Ectodermal cell (in vitro differentiated cells): ENCODE results near the gene RRP8.

Experiments used
- H3K27ac ChIP-seq: 2 replicates; pipeline ENCODE4 v1.7.0; 2013; ENCODE audit warnings: mild to moderate bottlenecking, low read depth, low read length; ENCODE audit not compliant: insufficient read depth, poor library complexity, severe bottlenecking
- H3K27me3 ChIP-seq: 2 replicates; pipeline ENCODE4 v1.7.0; 2013; ENCODE audit warnings: mild to moderate bottlenecking, low read length; ENCODE audit not compliant: insufficient read depth, control insufficient read depth, poor library complexity, severe bottlenecking
- H3K36me3 ChIP-seq: one replicate; pipeline ENCODE4 v1.7.0; 2013; ENCODE audit warnings: low read length; ENCODE audit not compliant: control insufficient read depth, insufficient read depth
- H3K4me1 ChIP-seq: one replicate; pipeline ENCODE4 v1.7.0; 2013; ENCODE audit warnings: low read length; ENCODE audit not compliant: control insufficient read depth, insufficient read depth
- H3K4me3 ChIP-seq: 2 replicates; pipeline ENCODE4 v1.7.0; 2013; ENCODE audit warnings: low read depth, low read length, control low read depth; ENCODE audit not compliant: insufficient read depth
- H3K9me3 ChIP-seq: 2 replicates; pipeline ENCODE4 v1.7.0; 2013; ENCODE audit warnings: mild to moderate bottlenecking, low read length, moderate library complexity; ENCODE audit not compliant: control insufficient read depth
- WGBS, 2 experiments: methylation state at CpG; one replicate each; pipeline ENCODE4 v1.1.7; 2013; ENCODE audit warnings: missing lambda C conversion rate in 2 of 2; 5-methylcytosine and 5-hydroxymethylcytosine counted together

The RRP8 gene

DNA sequence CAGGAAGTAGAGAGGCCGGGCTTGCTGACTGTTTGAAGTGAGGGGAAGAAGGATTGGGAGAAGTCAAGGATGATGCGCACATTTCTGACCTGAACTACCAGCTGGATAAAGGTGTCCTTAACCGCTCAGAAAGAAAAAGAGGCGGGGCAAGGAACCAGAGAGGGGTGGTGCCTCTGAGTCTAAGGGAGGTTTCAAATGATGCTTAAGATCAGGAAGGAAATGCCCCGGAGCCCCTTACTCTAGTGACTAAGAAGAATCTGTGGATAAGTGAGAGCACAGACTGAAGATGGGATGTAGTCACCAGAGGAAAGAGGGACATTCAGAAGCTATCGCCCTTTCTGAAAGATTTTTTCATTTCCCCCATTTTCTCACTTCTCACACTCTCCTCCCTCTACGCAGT lies 39.5 kb upstream of the RRP8 start:
- H3K27me3 ChIP-seq = no peaks in the 10 kb centered on the region
- H3K36me3 ChIP-seq = peaks cover 4% of the 10 kb centered on the region
- H3K9me3 ChIP-seq = no peaks in the 10 kb centered on the region
- H3K4me1 ChIP-seq = peaks cover 12% of the 10 kb centered on the region
- 89 to 91% methylated on average over 7 of the region's 7 CpGs for WGBS, 2 experiments
- H3K4me3 ChIP-seq = no peak overlapping the region
- no peak overlapping the region for H3K27ac ChIP-seq

DNA sequence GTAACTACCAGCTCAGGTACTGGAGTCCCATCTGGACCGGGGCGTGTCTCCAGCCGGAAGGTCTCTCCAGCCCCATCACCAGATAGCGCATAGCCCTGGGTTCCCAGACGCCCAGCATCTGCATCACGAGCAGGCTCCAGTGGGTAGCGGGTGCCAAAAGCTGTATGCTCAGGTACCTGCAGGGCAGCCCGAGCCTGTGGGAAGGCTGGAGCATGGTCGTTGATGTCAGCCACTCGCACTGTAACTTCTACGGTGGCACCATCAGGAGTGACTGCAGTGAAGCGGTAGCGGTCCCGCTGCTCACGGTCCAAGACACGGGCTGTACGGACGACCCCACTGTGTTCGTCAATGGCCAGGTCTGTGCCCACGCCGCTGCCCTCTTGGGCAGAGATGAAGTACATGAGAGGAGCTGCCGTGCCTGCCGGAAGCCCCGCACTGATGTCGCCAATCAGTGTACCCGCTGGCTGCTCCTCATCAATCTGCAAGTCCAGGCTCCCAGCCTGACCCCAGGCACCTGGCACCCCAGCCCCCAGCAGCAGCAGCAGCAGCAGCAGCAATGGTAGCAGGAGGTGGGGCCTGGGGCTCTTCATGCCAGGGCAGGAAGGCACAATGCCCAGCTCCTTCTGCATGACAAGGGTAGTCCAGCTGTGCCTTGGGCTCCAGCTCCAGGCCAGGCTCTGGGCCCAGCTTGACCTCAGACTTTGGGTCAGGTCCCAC lies 37.7 kb upstream of the RRP8 start:
- no peak overlapping the region for H3K4me3 ChIP-seq
- H3K36me3 ChIP-seq = peaks cover 4% of the 10 kb centered on the region
- H3K4me1 ChIP-seq = no peaks in the 10 kb centered on the region
- no peaks in the 10 kb centered on the region for H3K27me3 ChIP-seq
- WGBS, 2 experiments = 95% methylated on average over 26 of the region's 26 CpGs
- no peak overlapping the region for H3K27ac ChIP-seq
- H3K9me3 ChIP-seq = no peaks in the 10 kb centered on the region

DNA sequence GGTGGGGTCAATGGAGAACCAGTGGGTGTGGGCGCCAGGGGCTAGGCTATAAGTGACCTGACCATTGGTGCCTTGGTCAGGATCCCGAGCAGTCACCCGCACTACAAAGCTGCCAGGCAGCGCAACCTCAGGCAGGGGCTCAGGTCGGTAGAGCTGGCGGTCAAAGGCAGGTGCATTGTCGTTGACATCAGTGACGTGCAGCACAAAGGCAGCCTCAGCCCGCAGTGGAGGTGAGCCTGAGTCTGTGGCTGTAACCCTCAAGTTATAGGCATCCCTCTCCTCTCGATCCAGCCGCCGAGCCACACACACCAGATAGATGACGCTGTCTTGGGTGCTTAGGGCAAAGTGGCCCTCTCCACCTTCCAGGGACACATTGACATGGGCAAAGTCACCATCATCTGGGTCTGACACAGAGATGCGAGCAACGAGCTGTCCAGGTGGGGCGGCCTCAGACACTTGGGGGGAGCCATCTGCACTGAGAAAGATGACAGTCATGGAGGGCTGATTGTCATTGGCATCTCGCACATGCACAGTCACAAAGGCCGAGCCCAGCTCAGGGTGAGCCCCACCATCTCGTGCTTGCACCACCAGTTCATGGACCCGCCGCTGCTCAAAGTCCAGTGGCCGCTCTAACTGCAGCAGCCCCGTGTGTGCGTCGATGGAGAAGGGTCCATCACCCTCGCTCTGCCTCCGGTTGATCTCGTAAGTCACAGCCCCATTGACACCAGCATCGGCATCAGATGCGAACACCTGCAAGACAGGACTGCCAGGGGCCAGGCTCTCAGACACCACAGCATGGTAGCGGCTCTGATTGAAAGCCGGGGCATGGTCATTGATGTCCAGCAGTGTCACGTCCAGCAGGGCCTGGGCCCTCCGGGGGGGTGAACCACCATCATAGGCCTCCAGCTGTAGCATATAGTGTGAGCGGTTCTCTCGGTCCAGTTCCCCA lies 36.9 kb upstream of the RRP8 start:
- 96% methylated on average over 36 of the region's 36 CpGs for WGBS, 2 experiments
- H3K36me3 ChIP-seq = peaks cover 4% of the 10 kb centered on the region
- H3K9me3 ChIP-seq = no peaks in the 10 kb centered on the region
- no peaks in the 10 kb centered on the region for H3K4me1 ChIP-seq
- no peak overlapping the region for H3K4me3 ChIP-seq
- no peaks in the 10 kb centered on the region for H3K27me3 ChIP-seq
- H3K27ac ChIP-seq = no peak overlapping the region

DNA sequence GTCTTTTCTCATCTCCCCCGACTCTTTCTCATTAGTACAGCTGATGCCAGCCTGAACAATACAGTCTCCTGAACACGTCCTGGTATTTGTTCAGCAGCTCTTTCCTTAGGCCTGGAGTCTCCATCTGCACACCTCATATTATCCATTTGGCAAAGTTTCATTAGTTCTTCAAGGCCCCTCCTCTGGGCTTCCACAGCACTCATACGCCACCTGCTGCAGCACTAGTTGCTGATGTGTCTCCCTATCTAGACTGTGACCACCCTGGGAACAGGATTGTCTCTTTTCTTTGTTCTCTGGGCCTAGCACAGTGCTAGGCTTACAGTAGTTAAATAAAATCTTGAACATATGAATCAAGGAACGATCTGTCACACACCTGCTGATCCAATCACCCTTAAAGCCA lies 35.0 kb upstream of the RRP8 start:
- H3K4me3 ChIP-seq = no peak overlapping the region
- H3K36me3 ChIP-seq = peaks cover 4% of the 10 kb centered on the region
- no peaks in the 10 kb centered on the region for H3K4me1 ChIP-seq
- H3K27me3 ChIP-seq = no peaks in the 10 kb centered on the region
- H3K9me3 ChIP-seq = no peaks in the 10 kb centered on the region
- no peak overlapping the region for H3K27ac ChIP-seq
- 88 to 91% methylated on average over 4 of the region's 4 CpGs for WGBS, 2 experiments

DNA sequence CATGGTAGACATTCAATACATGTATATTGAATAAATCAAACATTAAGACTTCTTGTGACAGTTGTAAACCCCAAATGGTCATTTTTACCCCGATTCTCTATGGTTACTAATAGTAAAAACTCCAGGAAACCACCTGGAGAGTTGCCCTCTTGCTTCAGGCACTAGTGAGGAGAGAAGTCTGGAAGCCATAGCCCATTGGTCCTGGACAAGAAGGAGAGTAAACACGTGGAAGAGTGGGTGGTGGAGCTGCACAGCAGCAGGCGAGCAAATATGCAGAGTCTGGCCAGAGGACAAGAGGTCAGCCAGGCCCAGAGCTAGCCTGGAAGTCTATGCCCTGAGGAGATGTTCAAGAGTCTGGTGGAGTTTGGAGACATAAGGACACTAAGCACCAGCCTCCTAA lies 34.5 kb upstream of the RRP8 start:
- Histone ChIP-seq H3K4me1 (no peaks in the 10 kb centered on the region), H3K9me3 (no peaks in the 10 kb centered on the region), H3K27ac (no peak overlapping the region), H3K4me3 (no peak overlapping the region), H3K27me3 (no peaks in the 10 kb centered on the region), H3K36me3 (peaks cover 4% of the 10 kb centered on the region)
- WGBS, 2 experiments = 82 to 84% methylated on average over 3 of the region's 3 CpGs

DNA sequence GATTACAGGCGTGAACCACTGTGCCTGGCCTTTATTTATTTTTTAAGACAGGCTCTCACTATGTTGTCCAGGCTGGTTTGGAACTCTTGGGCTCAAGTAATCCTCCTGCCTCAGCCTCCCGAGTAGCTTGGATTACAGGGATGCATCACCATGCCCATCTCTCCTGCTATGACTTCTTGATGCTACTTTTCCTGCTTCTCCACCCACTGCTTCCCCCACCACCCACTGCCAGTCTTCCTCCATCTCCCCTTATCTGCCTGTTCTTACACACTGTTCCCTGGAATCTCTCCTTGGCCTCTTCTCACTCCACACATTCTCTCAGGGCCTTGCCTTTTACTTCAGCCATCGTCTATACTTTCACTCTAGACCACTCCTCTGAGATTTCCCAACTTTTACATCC lies 33.1 kb upstream of the RRP8 start:
- Histone ChIP-seq H3K9me3 (no peaks in the 10 kb centered on the region), H3K36me3 (peaks cover 7% of the 10 kb centered on the region), H3K27me3 (peaks cover 1% of the 10 kb centered on the region), H3K27ac (no peak overlapping the region), H3K4me3 (no peak overlapping the region), H3K4me1 (no peaks in the 10 kb centered on the region)
- 90% methylated on average over 3 of the region's 3 CpGs for WGBS, 2 experiments

DNA sequence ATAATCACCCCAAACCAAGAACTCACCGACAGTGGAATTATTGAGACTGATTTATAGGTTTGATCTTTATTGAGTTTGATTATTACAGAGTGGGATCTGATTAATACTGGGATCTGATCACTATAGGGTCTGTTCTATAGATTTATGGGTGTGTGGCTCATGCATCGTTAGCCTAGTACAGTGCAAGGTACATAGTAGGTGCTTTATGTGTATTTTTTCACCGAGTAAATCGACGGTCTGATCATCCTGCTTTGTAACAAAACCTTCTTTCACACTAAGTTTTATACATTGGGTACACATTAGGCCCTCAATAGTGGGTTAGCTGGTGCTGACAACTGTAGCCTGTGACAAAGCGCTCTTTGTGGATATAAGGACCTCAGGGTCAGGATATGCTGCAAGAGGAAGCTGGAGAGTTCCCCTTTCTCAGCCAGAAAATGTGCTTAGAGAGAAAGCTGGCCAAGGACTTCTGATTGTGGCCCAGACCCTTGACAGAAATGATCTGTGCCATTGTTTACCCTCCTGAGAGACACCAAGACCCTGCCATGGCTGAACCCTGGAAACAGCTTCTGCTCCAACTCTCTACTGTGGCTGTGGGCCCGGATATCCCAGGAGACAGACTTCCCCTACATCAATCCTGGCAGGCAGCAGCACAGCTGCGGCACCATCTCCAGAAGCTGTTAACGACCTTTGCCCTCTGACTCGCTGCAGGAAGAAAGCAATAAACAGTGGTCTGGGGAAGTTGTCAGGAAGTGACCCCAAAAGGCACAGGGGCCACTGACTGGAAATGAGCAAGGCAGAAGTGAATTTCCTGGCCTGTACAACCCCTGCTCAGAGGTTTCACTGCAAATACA lies 31.9 kb upstream of the RRP8 start:
- Histone ChIP-seq H3K27ac (no peak overlapping the region), H3K9me3 (no peaks in the 10 kb centered on the region), H3K36me3 (peaks cover 4% of the 10 kb centered on the region), H3K4me1 (no peaks in the 10 kb centered on the region), H3K27me3 (peaks cover 13% of the 10 kb centered on the region), H3K4me3 (no peak overlapping the region)
- 82 to 85% methylated on average over 10 of the region's 10 CpGs for WGBS, 2 experiments

DNA sequence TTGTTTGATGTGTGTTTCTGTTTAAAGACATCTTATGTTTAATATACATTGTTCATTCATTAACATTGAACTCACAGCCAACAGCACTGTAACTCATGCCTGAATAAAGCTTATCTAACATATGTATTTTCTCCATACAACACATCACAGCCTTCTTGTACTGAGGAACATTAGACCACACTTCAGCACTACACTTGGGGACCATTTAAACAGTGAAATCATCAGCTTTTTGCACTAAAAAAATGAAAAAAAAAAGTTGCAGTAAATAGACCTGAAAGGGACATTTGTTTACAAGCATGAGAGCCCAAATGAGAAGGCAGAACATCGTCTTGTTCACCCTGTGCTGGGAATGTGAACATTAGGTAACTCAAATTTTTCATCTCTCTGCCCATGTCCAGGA lies 31.1 kb upstream of the RRP8 start:
- Histone ChIP-seq H3K9me3 (no peaks in the 10 kb centered on the region), H3K4me3 (no peak overlapping the region), H3K36me3 (peaks cover 3% of the 10 kb centered on the region), H3K27me3 (peaks cover 21% of the 10 kb centered on the region), H3K27ac (no peak overlapping the region), H3K4me1 (no peaks in the 10 kb centered on the region)
- WGBS, 2 experiments = 83 to 87% methylated on average over 1 of the region's 1 CpG

DNA sequence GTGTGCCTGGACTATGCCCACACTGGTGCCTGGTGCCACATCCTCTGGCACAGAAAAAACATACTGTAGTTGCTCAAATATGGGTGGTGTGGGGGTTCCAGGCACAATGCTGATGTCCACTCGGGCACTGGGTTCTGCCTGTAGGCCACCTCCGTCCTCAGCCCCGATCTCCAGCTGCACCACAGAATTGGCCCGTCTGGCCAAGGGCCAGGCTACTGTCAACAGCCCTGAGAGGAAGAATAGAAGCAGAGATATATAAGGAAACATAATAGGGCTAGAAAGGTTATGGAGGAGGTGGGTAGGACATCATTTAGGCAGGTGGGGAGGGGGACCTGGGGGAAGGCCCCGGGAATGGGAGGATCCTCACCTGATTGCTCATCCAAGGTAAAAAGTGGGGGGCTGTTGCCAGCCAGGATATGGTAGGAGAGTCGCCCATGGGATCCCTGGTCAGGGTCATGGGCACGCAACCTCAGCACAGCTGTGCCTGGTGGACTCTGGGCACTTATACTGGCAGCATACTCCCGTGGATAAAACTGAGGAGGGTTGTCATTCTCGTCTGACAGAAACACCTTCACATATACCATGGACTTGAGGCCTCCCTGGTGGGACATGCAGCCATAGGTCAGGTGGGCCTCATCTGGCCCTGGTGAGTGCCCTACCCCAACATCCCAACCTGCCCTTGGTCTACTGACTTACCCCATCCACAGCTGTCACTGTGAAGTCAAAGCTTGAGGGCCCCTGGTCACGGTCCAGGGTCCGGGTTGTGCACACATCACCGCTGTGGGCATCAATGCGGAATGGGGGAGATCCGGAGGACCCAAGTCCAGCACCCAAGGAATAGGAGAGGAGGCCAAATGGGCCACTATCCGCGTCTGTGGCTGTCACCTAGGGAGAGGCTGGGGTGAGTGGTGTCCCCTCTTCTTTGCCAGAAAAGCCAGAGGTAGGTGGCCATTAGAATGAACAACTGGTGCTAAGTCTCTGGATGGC lies 30.3 kb upstream of the RRP8 start:
- peaks cover 26% of the 10 kb centered on the region for H3K27me3 ChIP-seq
- H3K4me3 ChIP-seq = no peak overlapping the region
- WGBS, 2 experiments = 93 to 94% methylated on average over 16 of the region's 16 CpGs
- no peak overlapping the region for H3K27ac ChIP-seq
- H3K4me1 ChIP-seq = no peaks in the 10 kb centered on the region
- H3K9me3 ChIP-seq = no peaks in the 10 kb centered on the region
- peaks cover 3% of the 10 kb centered on the region for H3K36me3 ChIP-seq
